ENCODE data around the gene CYP4F12.
"Not testable (repeated sequence)": the region's sequence is repeated elsewhere in the genome, so short reads cannot be mapped to it uniquely, and the experiment has no call there.

Gene CYP4F12

GRCh38 chr19:15641901-15642491 is 30.9 kb upstream of the CYP4F12 start:
- Histone ChIP-seq H3K9me3 (ENCODE audit: insufficient read depth, low read length) (no peaks in the 10 kb centered on the region), H3K4me3 (ENCODE audit: insufficient read length, low read depth) (no peak overlapping the region), H3K36me3 (ENCODE audit: insufficient read depth, insufficient read length, low read length) (no peaks in the 10 kb centered on the region), H3K4me1 (ENCODE audit: insufficient read depth, insufficient read length) (peaks cover 2% of the 10 kb centered on the region), H3K27me3 (ENCODE audit: insufficient read depth, insufficient read length) (peaks cover 19% of the 10 kb centered on the region), H3K9ac (ENCODE audit: insufficient read length, low read depth) (no peak overlapping the region)
- DNase-seq (ENCODE audit: low read depth, low spot score), result no peak
- TF ChIP-seq SUZ12 (IDR thresholded peaks at IDR 0.05; ENCODE audit: extremely low read depth, insufficient read depth, insufficient read length) (no peak), YY1 (IDR thresholded peaks at IDR 0.05; ENCODE audit: insufficient read depth, insufficient read length) (no peak), ZNF274 (IDR thresholded peaks at IDR 0.05; ENCODE audit: low read depth, low read length) (no peak)

DNA sequence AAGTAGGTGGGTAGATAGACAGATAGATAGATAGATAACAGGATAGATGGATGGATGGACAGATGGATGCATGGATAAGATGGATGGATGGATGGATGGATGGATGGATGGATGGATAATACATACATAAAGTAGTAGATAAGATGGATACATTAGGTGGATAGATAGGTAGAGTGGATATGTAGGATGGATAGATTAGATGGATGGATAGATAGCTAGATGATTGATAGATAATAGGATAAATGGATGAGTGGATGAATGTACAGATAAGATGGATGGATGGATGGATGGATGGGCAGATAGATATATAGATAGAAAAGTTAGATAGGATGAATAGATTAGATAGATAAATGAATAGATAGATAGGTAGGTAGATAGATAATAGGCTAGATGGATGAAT is 30.1 kb upstream of the CYP4F12 start:
- TF ChIP-seq YY1 (IDR thresholded peaks at IDR 0.05; ENCODE audit: insufficient read depth, insufficient read length) (no peak), ZNF274 (IDR thresholded peaks at IDR 0.05; ENCODE audit: low read depth, low read length) (no peak), SUZ12 (IDR thresholded peaks at IDR 0.05; ENCODE audit: extremely low read depth, insufficient read depth, insufficient read length) (no peak)
- peaks cover 27% of the 10 kb centered on the region for H3K27me3 ChIP-seq (ENCODE audit: insufficient read depth, insufficient read length)
- peaks cover 2% of the 10 kb centered on the region for H3K4me1 ChIP-seq (ENCODE audit: insufficient read depth, insufficient read length)

GRCh38 chr19:15643387-15643786 is 29.5 kb upstream of the CYP4F12 start:
- DNase-seq (ENCODE audit: low read depth, low spot score), result no peak
- Histone ChIP-seq H3K9ac (ENCODE audit: insufficient read length, low read depth) (no peak overlapping the region), H3K36me3 (ENCODE audit: insufficient read depth, insufficient read length, low read length) (no peaks in the 10 kb centered on the region), H3K27me3 (ENCODE audit: insufficient read depth, insufficient read length) (peaks cover 33% of the 10 kb centered on the region), H3K4me1 (ENCODE audit: insufficient read depth, insufficient read length) (peaks cover 2% of the 10 kb centered on the region), H3K4me3 (ENCODE audit: insufficient read length, low read depth) (no peak overlapping the region), H3K9me3 (ENCODE audit: insufficient read depth, low read length) (no peaks in the 10 kb centered on the region)
- TF ChIP-seq YY1 (IDR thresholded peaks at IDR 0.05; ENCODE audit: insufficient read depth, insufficient read length) (no peak), ZNF274 (IDR thresholded peaks at IDR 0.05; ENCODE audit: low read depth, low read length) (no peak), SUZ12 (IDR thresholded peaks at IDR 0.05; ENCODE audit: extremely low read depth, insufficient read depth, insufficient read length) (no peak)

More for the DNA sequence above, 30.1 kb upstream of the CYP4F12 start:
- H3K9ac ChIP-seq (ENCODE audit: insufficient read length, low read depth), result no peak overlapping the region
- no peaks in the 10 kb centered on the region for H3K9me3 ChIP-seq (ENCODE audit: insufficient read depth, low read length)
- H3K4me3 ChIP-seq (ENCODE audit: insufficient read length, low read depth), result no peak overlapping the region
- no peaks in the 10 kb centered on the region for H3K36me3 ChIP-seq (ENCODE audit: insufficient read depth, insufficient read length, low read length)
- no peak for DNase-seq (ENCODE audit: low read depth, low spot score)

- peaks cover 40% of the 10 kb centered on the region for H3K27me3 ChIP-seq (ENCODE audit: insufficient read depth, insufficient read length)
Observed at GRCh38 chr19:15644066-15644741, 28.7 kb upstream of the CYP4F12 start.

GRCh38 chr19:15644816-15645215 is 28.1 kb upstream of the CYP4F12 start:
- Histone ChIP-seq H3K36me3 (ENCODE audit: insufficient read depth, insufficient read length, low read length) (no peaks in the 10 kb centered on the region), H3K27me3 (ENCODE audit: insufficient read depth, insufficient read length) (peaks cover 46% of the 10 kb centered on the region), H3K4me3 (ENCODE audit: insufficient read length, low read depth) (no peak overlapping the region), H3K9me3 (ENCODE audit: insufficient read depth, low read length) (no peaks in the 10 kb centered on the region), H3K9ac (ENCODE audit: insufficient read length, low read depth) (no peak overlapping the region), H3K4me1 (ENCODE audit: insufficient read depth, insufficient read length) (peaks cover 2% of the 10 kb centered on the region)
- no peak for TF ChIP-seq SUZ12 (IDR thresholded peaks at IDR 0.05; ENCODE audit: extremely low read depth, insufficient read depth, insufficient read length)
- no peak for TF ChIP-seq ZNF274 (IDR thresholded peaks at IDR 0.05; ENCODE audit: low read depth, low read length)
- TF ChIP-seq YY1 (IDR thresholded peaks at IDR 0.05; ENCODE audit: insufficient read depth, insufficient read length), result no peak
- no peak for DNase-seq (ENCODE audit: low read depth, low spot score)

More at GRCh38 chr19:15644066-15644741, 28.7 kb upstream of the CYP4F12 start:
- Histone ChIP-seq H3K36me3 (ENCODE audit: insufficient read depth, insufficient read length, low read length) (no peaks in the 10 kb centered on the region), H3K4me3 (ENCODE audit: insufficient read length, low read depth) (no peak overlapping the region), H3K9ac (ENCODE audit: insufficient read length, low read depth) (no peak overlapping the region), H3K9me3 (ENCODE audit: insufficient read depth, low read length) (no peaks in the 10 kb centered on the region), H3K4me1 (ENCODE audit: insufficient read depth, insufficient read length) (peaks cover 2% of the 10 kb centered on the region)
- TF ChIP-seq ZNF274 (IDR thresholded peaks at IDR 0.05; ENCODE audit: low read depth, low read length) (no peak), YY1 (IDR thresholded peaks at IDR 0.05; ENCODE audit: insufficient read depth, insufficient read length) (no peak), SUZ12 (IDR thresholded peaks at IDR 0.05; ENCODE audit: extremely low read depth, insufficient read depth, insufficient read length) (no peak)
- no peak for DNase-seq (ENCODE audit: low read depth, low spot score)

DNA sequence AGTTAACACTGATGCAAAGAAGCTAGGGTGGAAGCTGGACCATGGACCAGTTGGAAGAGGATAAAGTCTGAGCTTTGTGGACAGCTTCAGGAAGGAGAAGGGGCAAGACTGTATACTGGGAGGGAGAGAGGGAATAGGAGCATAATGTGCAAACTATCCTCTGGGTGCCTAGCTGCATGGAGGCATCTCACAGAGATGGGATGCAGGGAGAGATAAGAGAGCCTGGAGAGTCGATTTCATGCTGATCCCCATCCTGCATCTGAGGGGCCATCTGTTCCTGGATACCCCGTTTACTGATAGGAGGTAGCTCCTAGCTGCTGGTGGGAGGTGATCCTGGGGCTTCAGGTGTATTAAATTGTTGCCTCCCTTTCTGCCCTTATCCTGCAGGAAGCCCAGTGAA is 23.4 kb upstream of the CYP4F12 start:
- no peak for DNase-seq (ENCODE audit: low read depth, low spot score)
- TF ChIP-seq ZNF274 (IDR thresholded peaks at IDR 0.05; ENCODE audit: low read depth, low read length) (no peak), YY1 (IDR thresholded peaks at IDR 0.05; ENCODE audit: insufficient read depth, insufficient read length) (no peak), SUZ12 (IDR thresholded peaks at IDR 0.05; ENCODE audit: extremely low read depth, insufficient read depth, insufficient read length) (no peak)
- no peaks in the 10 kb centered on the region for H3K9me3 ChIP-seq (ENCODE audit: insufficient read depth, low read length)
- H3K4me3 ChIP-seq (ENCODE audit: insufficient read length, low read depth), result no peak overlapping the region
- H3K27me3 ChIP-seq (ENCODE audit: insufficient read depth, insufficient read length), result peaks cover 70% of the 10 kb centered on the region
- H3K36me3 ChIP-seq (ENCODE audit: insufficient read depth, insufficient read length, low read length), result no peaks in the 10 kb centered on the region
- no peak overlapping the region for H3K9ac ChIP-seq (ENCODE audit: insufficient read length, low read depth)
- H3K4me1 ChIP-seq (ENCODE audit: insufficient read depth, insufficient read length), result no peaks in the 10 kb centered on the region

DNA sequence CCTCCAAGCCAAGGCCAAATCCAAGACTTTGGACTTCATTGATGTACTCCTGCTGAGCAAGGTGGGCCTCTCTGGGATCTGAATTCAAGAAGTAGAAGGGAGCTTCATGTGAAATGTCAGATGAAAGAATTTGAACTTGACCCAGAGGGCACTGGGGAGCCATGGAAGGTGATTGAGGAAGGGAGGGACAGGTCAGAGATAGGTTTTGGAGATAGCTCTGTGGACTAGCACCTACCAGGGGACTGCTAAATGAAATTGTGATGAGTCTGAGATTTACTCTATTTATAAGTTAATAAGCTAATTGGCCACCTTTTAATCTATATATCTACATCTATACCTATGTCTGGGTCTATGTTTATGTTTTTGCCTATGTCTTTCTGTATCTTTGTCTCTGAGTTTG is 22.8 kb upstream of the CYP4F12 start:
- H3K9me3 ChIP-seq (ENCODE audit: insufficient read depth, low read length); H3K4me3 ChIP-seq (ENCODE audit: insufficient read length, low read depth); H3K36me3 ChIP-seq (ENCODE audit: insufficient read depth, insufficient read length, low read length); H3K9ac ChIP-seq (ENCODE audit: insufficient read length, low read depth); DNase-seq (ENCODE audit: low read depth, low spot score); H3K4me1 ChIP-seq (ENCODE audit: insufficient read depth, insufficient read length): not testable (repeated sequence)
- H3K27me3 ChIP-seq (ENCODE audit: insufficient read depth, insufficient read length), result peaks cover 76% of the 10 kb centered on the region

Data from NT2/D1 (cell line).